VCaP (cell line): ENCODE measurements around the gene F7.
"Not testable (repeated sequence)": the region's sequence is repeated elsewhere in the genome, so short reads cannot be mapped to it uniquely, and the experiment has no call there.

Experiments used
- H3K27ac ChIP-seq: fragments of 450-650 bp; 2 replicates; pipeline ENCODE4 v1.5.1; 2017
- CTCF ChIP-seq: fragments of 450-650 bp; conservative IDR thresholded peaks from 2 replicates; pipeline ENCODE4 v1.5.1; 2017; ENCODE audit warnings: mild to moderate bottlenecking, moderate library complexity

Gene F7

GRCh38 chr13:113105032-113105920 is at the start of gene F7:
TSS of gene F7 (plus strand) at chr13:113105791. CDS start at chr13:113105842, 51 bp downstream.
- no peak within 1 kb of the TSS for H3K27ac ChIP-seq
- no peak for TF ChIP-seq CTCF

DNA sequence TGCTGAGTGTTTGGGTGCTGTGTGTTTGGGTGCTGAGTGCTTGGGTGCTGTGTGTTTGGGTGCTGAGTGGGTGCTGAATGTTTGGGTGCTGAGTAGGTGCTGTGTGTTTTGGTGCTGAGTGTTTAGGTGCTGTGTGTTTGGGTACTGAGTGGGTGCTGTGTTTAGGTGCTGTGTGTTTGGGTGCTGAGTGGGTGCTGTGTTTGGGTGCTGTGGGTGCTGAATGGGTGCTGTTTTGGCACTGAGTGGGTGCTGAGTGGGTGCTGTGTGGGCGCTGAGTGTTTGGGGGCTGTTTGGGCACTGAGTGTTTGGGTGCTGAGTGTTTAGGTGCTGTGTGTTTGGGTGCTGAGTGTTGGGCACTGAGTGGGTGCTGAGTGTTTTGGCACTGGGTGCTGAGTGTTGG is 48.5 kb upstream of the F7 start:
- no peak for TF ChIP-seq CTCF
- H3K27ac ChIP-seq: no peak overlapping the region

GRCh38 chr13:113057559-113057958 is 48.0 kb upstream of the F7 start:
- H3K27ac ChIP-seq: not testable (repeated sequence)

- no peak overlapping the region for H3K27ac ChIP-seq
- TF ChIP-seq CTCF: no peak
Observed at GRCh38 chr13:113058129-113058987, 47.2 kb upstream of the F7 start.

DNA sequence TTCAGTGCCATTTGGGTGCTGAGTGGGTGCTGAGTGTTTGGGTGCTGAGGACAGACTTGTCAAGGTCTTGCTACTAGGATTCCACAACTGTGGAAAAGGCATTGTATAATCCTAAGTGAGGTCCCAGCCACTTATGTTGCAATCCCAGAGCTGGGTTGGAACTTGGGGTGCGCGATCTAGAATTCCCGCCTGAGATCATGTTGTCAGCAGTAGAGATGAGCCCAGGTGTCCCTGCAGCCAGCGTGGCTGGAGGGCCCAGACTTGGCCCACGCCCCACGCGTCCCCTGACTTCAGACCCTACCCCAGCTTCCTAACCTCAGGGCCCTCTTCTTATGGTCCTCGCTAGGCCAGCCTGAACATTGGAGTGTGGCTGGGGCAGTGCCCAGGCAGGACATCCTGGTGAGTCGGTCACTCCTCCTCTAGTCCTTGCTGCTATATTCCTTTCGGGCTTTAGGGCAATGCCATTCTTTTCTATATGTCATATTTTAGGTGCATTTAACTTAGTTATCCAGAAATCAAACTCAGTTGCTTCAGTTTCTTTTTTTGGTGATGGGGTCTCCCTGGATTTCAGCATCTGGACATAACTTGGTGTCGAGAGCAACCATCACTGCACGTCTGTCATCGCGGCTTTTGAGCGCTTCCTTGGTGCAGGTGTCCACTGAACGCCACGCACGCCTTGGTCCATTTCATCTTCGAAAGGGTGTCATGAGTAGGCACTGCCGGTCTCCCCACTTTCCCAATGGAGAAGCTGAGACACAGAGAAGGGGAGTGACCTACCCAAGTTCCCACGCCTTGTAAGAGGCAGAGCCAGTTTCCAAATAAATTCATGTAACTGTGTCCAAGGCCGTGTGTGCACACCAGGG is 46.4 kb upstream of the F7 start:
- H3K27ac ChIP-seq: no peak overlapping the region
- no peak for TF ChIP-seq CTCF

- no peak overlapping the region for H3K27ac ChIP-seq
- no peak for TF ChIP-seq CTCF
Observed at GRCh38 chr13:113059891-113060290, 45.7 kb upstream of the F7 start.

DNA sequence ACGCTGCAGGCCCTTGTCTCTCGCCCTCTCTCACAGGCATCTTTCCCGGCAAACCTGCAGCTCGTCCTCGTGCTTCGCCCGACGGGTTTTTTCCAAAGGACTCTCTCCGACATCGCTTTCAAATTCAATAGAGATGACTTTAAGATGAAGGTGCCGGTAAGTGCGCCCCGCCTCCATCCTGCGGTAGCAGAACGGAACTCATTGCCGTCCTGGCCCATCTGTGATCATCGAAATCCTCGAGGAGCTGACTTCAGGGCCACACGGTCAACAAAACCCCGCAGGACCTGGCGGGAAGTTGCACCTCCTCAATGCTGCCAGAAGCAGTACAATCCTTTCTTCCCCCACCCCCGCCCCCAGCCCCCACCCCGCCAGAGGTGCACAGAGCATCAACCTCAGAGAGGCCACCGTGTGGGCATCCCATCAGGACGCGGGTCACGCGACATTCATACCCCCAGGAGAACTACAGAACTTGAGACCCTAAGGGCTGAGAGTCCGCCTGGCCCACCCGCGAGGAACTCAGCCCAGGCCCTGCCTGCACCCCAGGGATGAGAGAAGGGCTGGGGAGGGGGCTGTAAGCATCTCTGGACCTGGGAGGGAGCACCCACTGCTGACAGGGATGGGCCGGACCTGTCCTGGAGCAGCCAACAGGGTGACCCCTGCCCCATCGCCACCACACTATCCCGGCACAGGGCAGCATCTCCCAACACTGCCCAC is 44.9 kb upstream of the F7 start:
- TF ChIP-seq CTCF: no peak
- H3K27ac ChIP-seq: no peak overlapping the region
